ENCODE measurements around the gene YDJC. TPM values are rescaled to one million over a fixed set of nuclear protein-coding genes. Genes with fewer than 3 reads are reported as not detected.

The YDJC gene
- total and polyA plus RNA-seq, 9 of the 15 experiments (the other 6 are each of a cell fraction or from before 2014, with no cell fraction given), result 13.5 to 871 (median 164) TPM

DNA sequence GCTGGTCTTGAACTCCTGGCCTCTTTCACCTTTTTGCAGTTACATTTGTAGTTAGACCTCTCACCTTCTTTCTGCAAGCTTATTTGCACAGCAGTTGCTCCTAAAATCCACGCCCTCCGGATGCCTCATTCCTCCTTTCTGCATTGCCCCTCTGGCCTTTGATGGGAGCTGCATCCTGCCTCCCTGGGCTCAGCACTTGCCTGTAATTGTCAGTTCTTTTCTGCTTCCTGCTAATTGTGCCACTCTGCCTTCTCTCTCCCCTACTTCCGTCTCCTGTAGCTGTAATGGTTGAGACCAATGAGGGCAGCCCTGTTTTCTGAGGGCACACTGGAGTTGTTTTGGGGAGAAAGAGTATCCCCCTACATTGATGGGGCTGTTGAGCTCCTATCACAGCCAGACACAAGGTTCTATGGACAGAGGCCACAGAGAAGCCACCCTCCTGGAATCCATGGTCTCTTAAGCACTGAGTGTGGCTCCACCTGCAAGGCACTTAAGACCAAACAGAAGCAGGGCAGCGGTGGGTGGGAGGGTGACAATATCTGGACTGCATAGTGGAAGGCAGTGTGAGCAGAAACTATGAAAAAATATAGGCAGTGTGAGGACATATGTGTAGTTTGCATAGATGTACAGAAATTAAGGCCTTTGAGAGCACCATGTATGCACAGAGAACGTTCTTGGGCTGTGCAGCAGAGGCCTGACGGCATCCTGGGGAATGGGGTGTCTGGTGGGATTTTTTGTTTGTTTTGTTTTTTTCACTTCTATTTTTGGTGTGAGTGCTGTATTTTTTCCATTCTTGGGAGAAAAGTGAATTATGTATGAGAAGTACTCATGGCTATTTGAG lies 30.5 kb downstream of the YDJC start (continued):
- no peak; the same call in 1 of the 2 replicates for TF ChIP-seq CREB1 (IDR thresholded peaks at IDR 0.05)
- 0 out of 2 replicates have a peak, but pooled peaks have one; percentile 24 for TF ChIP-seq CREB1 (CRISPR knock-in tag; IDR thresholded peaks at IDR 0.05)
- no peak for TF ChIP-seq KDM1A (IDR thresholded peaks at IDR 0.05)
- 0 out of 2 replicates have a peak, but pooled peaks have one; percentile 5 for TF ChIP-seq ZNF561 (CRISPR knock-in tag; conservative IDR thresholded peaks at IDR 0.05)
- TF ChIP-seq BHLHE40 (IDR thresholded peaks at IDR 0.05; ENCODE audit: low read length), result no peak
- TF ChIP-seq HNRNPUL1 (IDR thresholded peaks at IDR 0.05; ENCODE audit: low read length), result no peak; the same call in 1 of the 2 replicates
- no peak for TF ChIP-seq NUFIP1 (IDR thresholded peaks at IDR 0.05; ENCODE audit: partially characterized antibody)
- no peak for TF ChIP-seq POLR3A (IDR thresholded peaks at IDR 0.05; ENCODE audit: borderline replicate concordance, extremely low read depth, insufficient read depth, insufficient read length)
- TF ChIP-seq KLF16 (IDR thresholded peaks at IDR 0.05), result no peak
- no peak for TF ChIP-seq RFX1 (IDR thresholded peaks at IDR 0.05)
- no peak for TF ChIP-seq ZSCAN32 (CRISPR knock-in tag; IDR thresholded peaks at IDR 0.05)
- no peak for TF ChIP-seq CREM (IDR thresholded peaks at IDR 0.05; ENCODE audit: low read depth)
- no peak for TF ChIP-seq BCL6 (CRISPR knock-in tag; IDR thresholded peaks at IDR 0.05)
- TF ChIP-seq TEAD4 (IDR thresholded peaks at IDR 0.05; ENCODE audit: low read length), result no peak
- 0 out of 2 replicates have a peak, but pooled peaks have one; percentile 68 for TF ChIP-seq TEAD4 (CRISPR knock-in tag; IDR thresholded peaks at IDR 0.05; ENCODE audit: borderline replicate concordance)
- TF ChIP-seq, protein P1, sequence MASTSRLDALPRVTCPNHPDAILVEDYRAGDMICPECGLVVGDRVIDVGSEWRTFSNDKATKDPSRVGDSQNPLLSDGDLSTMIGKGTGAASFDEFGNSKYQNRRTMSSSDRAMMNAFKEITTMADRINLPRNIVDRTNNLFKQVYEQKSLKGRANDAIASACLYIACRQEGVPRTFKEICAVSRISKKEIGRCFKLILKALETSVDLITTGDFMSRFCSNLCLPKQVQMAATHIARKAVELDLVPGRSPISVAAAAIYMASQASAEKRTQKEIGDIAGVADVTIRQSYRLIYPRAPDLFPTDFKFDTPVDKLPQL (IDR thresholded peaks at IDR 0.05; ENCODE audit: extremely low read depth, insufficient read length), result no peak
- TF ChIP-seq, protein P2, sequence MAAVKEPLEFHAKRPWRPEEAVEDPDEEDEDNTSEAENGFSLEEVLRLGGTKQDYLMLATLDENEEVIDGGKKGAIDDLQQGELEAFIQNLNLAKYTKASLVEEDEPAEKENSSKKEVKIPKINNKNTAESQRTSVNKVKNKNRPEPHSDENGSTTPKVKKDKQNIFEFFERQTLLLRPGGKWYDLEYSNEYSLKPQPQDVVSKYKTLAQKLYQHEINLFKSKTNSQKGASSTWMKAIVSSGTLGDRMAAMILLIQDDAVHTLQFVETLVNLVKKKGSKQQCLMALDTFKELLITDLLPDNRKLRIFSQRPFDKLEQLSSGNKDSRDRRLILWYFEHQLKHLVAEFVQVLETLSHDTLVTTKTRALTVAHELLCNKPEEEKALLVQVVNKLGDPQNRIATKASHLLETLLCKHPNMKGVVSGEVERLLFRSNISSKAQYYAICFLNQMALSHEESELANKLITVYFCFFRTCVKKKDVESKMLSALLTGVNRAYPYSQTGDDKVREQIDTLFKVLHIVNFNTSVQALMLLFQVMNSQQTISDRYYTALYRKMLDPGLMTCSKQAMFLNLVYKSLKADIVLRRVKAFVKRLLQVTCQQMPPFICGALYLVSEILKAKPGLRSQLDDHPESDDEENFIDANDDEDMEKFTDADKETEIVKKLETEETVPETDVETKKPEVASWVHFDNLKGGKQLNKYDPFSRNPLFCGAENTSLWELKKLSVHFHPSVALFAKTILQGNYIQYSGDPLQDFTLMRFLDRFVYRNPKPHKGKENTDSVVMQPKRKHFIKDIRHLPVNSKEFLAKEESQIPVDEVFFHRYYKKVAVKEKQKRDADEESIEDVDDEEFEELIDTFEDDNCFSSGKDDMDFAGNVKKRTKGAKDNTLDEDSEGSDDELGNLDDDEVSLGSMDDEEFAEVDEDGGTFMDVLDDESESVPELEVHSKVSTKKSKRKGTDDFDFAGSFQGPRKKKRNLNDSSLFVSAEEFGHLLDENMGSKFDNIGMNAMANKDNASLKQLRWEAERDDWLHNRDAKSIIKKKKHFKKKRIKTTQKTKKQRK (IDR thresholded peaks at IDR 0.05; ENCODE audit: borderline replicate concordance, low read depth, low read length), result 0 out of 2 replicates have a peak, but pooled peaks have one; percentile 35
- TF ChIP-seq ZC3H8 (IDR thresholded peaks at IDR 0.05), result no peak
- TF ChIP-seq, protein P3, sequence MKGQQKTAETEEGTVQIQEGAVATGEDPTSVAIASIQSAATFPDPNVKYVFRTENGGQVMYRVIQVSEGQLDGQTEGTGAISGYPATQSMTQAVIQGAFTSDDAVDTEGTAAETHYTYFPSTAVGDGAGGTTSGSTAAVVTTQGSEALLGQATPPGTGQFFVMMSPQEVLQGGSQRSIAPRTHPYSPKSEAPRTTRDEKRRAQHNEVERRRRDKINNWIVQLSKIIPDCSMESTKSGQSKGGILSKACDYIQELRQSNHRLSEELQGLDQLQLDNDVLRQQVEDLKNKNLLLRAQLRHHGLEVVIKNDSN (CRISPR knock-in tag; IDR thresholded peaks at IDR 0.05), result peak; percentile 38
- TF ChIP-seq, protein P4, sequence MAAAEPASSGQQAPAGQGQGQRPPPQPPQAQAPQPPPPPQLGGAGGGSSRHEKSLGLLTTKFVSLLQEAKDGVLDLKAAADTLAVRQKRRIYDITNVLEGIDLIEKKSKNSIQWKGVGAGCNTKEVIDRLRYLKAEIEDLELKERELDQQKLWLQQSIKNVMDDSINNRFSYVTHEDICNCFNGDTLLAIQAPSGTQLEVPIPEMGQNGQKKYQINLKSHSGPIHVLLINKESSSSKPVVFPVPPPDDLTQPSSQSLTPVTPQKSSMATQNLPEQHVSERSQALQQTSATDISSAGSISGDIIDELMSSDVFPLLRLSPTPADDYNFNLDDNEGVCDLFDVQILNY (CRISPR knock-in tag; IDR thresholded peaks at IDR 0.05), result no peak
- no peak for TF ChIP-seq CSDE1 (IDR thresholded peaks at IDR 0.05)
- no peak for TF ChIP-seq FOXP4 (CRISPR knock-in tag; IDR thresholded peaks at IDR 0.05; ENCODE audit: borderline replicate concordance)

Measured in K562 (cell line).